ENCODE results near the gene LDB3.

LDB3 gene

GRCh38 chr10:86712317-86712707, 44.0 kb downstream of the LDB3 start:
- Histone ChIP-seq H3K4me1 (peaks cover 4% of the 10 kb centered on the region), H3K9me3 (ENCODE audit: control insufficient read depth, low read length) (no peaks in the 10 kb centered on the region), H3K4me3 (ENCODE audit: low read depth, low read length) (peak overlapping the region; percentile 75), H3K9ac (peak overlapping the region; percentile 58), H3K27me3 (ENCODE audit: control insufficient read depth, insufficient read depth, low read length) (no peaks in the 10 kb centered on the region), H2AFZ (peak overlapping the region; percentile 98), H3K4me2 (ENCODE audit: low read length) (peak overlapping the region; percentile 91), H3K79me2 (no peaks in the 10 kb centered on the region), H3K36me3 (ENCODE audit: control insufficient read depth, insufficient read depth, low read length) (no peaks in the 10 kb centered on the region), H3K27ac (peak overlapping the region; percentile 82)
- no peak for TF ChIP-seq CTCF (IDR thresholded peaks at IDR 0.05)

GRCh38 chr10:86715156-86715795, 47.0 kb downstream of the LDB3 start:
- H3K9me3 ChIP-seq (ENCODE audit: control insufficient read depth, low read length) = no peaks in the 10 kb centered on the region
- no peak overlapping the region for H3K4me3 ChIP-seq (ENCODE audit: low read depth, low read length)
- no peak for TF ChIP-seq CTCF (IDR thresholded peaks at IDR 0.05)
- no peak overlapping the region for H3K9ac ChIP-seq
- H3K27ac ChIP-seq = no peak overlapping the region
- H3K4me2 ChIP-seq (ENCODE audit: low read length) = no peak overlapping the region
- H3K79me2 ChIP-seq = no peaks in the 10 kb centered on the region
- H2AFZ ChIP-seq = no peak overlapping the region
- no peaks in the 10 kb centered on the region for H3K36me3 ChIP-seq (ENCODE audit: control insufficient read depth, insufficient read depth, low read length)
- H3K27me3 ChIP-seq (ENCODE audit: control insufficient read depth, insufficient read depth, low read length) = no peaks in the 10 kb centered on the region
- peaks cover 4% of the 10 kb centered on the region for H3K4me1 ChIP-seq

GRCh38 chr10:86715836-86716235, 47.5 kb downstream of the LDB3 start:
- no peak overlapping the region for H3K9ac ChIP-seq
- H3K9me3 ChIP-seq (ENCODE audit: control insufficient read depth, low read length) = no peaks in the 10 kb centered on the region
- TF ChIP-seq CTCF (IDR thresholded peaks at IDR 0.05) = no peak
- H3K4me1 ChIP-seq = peaks cover 1% of the 10 kb centered on the region
- H3K4me3 ChIP-seq (ENCODE audit: low read depth, low read length) = no peak overlapping the region
- H3K4me2 ChIP-seq (ENCODE audit: low read length) = no peak overlapping the region
- H3K27me3 ChIP-seq (ENCODE audit: control insufficient read depth, insufficient read depth, low read length) = no peaks in the 10 kb centered on the region
- no peaks in the 10 kb centered on the region for H3K79me2 ChIP-seq
- no peaks in the 10 kb centered on the region for H3K36me3 ChIP-seq (ENCODE audit: control insufficient read depth, insufficient read depth, low read length)
- no peak overlapping the region for H3K27ac ChIP-seq
- H2AFZ ChIP-seq = no peak overlapping the region

GRCh38 chr10:86716466-86716865, 48.2 kb downstream of the LDB3 start:
- H3K4me2 ChIP-seq (ENCODE audit: low read length) = no peak overlapping the region
- H3K4me3 ChIP-seq (ENCODE audit: low read depth, low read length) = no peak overlapping the region
- H3K36me3 ChIP-seq (ENCODE audit: control insufficient read depth, insufficient read depth, low read length) = no peaks in the 10 kb centered on the region
- H3K9me3 ChIP-seq (ENCODE audit: control insufficient read depth, low read length) = no peaks in the 10 kb centered on the region
- H3K4me1 ChIP-seq = no peaks in the 10 kb centered on the region
- no peak overlapping the region for H3K27ac ChIP-seq
- no peaks in the 10 kb centered on the region for H3K27me3 ChIP-seq (ENCODE audit: control insufficient read depth, insufficient read depth, low read length)
- no peaks in the 10 kb centered on the region for H3K79me2 ChIP-seq
- no peak overlapping the region for H2AFZ ChIP-seq
- TF ChIP-seq CTCF (IDR thresholded peaks at IDR 0.05) = no peak
- H3K9ac ChIP-seq = no peak overlapping the region

GRCh38 chr10:86718556-86718955, 50.2 kb downstream of the LDB3 start:
- Histone ChIP-seq H3K9ac (no peak overlapping the region), H3K4me1 (no peaks in the 10 kb centered on the region), H3K36me3 (ENCODE audit: control insufficient read depth, insufficient read depth, low read length) (no peaks in the 10 kb centered on the region), H3K4me2 (ENCODE audit: low read length) (no peak overlapping the region), H3K27ac (no peak overlapping the region), H2AFZ (no peak overlapping the region), H3K27me3 (ENCODE audit: control insufficient read depth, insufficient read depth, low read length) (no peaks in the 10 kb centered on the region), H3K9me3 (ENCODE audit: control insufficient read depth, low read length) (no peaks in the 10 kb centered on the region), H3K79me2 (no peaks in the 10 kb centered on the region), H3K4me3 (ENCODE audit: low read depth, low read length) (no peak overlapping the region)
- TF ChIP-seq CTCF (IDR thresholded peaks at IDR 0.05) = no peak
